NCI-H1092 treated with DMSO at 0.1 percent for 48 hours (cell line): ENCODE results near the gene LRMDA.

ENCODE experiments used
- DNase-seq: peaks from one replicate; lab custom pipeline; 2025; lab: John Stamatoyannopoulos, UW

LRMDA gene

GRCh38 chr10:75956624-75957023 lies 525.2 kb downstream of the LRMDA start:
- DNase-seq, result no peak

- no peak for DNase-seq
Measured at GRCh38 chr10:75957314-75958120, 526.1 kb downstream of the LRMDA start.

- DNase-seq, result no peak
Measured at GRCh38 chr10:75959209-75959608, 527.8 kb downstream of the LRMDA start.

- DNase-seq, result no peak
Measured at GRCh38 chr10:75959912-75960311, 528.5 kb downstream of the LRMDA start.

GRCh38 chr10:75962395-75963061 lies 531.1 kb downstream of the LRMDA start:
- no peak for DNase-seq

GRCh38 chr10:75967491-75967890 lies 536.1 kb downstream of the LRMDA start:
- DNase-seq, result no peak

- DNase-seq, result no peak
Measured at GRCh38 chr10:75969031-75969430, 537.6 kb downstream of the LRMDA start.

GRCh38 chr10:75971402-75972211 lies 540.2 kb downstream of the LRMDA start:
- DNase-seq, result no peak

GRCh38 chr10:75972491-75973276 lies 541.3 kb downstream of the LRMDA start:
- DNase-seq, result peak; percentile 7

GRCh38 chr10:75974080-75974479 lies 542.7 kb downstream of the LRMDA start:
- DNase-seq, result no peak

- DNase-seq, result no peak
Measured at GRCh38 chr10:75976681-75977080, 545.3 kb downstream of the LRMDA start.

- no peak for DNase-seq
Measured at GRCh38 chr10:75977139-75977538, 545.7 kb downstream of the LRMDA start.

GRCh38 chr10:75978213-75978612 lies 546.8 kb downstream of the LRMDA start:
- no peak for DNase-seq

GRCh38 chr10:75980419-75981002 lies 549.1 kb downstream of the LRMDA start:
- DNase-seq, result no peak

GRCh38 chr10:75982611-75983369 lies 551.4 kb downstream of the LRMDA start:
- no peak for DNase-seq

- DNase-seq, result no peak
Measured at GRCh38 chr10:75984067-75984466, 552.6 kb downstream of the LRMDA start.

- DNase-seq, result no peak
Measured at GRCh38 chr10:75987616-75988015, 556.2 kb downstream of the LRMDA start.

- no peak for DNase-seq
Measured at GRCh38 chr10:75994357-75995040, 563.1 kb downstream of the LRMDA start.

- no peak for DNase-seq
Measured at GRCh38 chr10:75995041-75995430, 563.6 kb downstream of the LRMDA start.

- no peak for DNase-seq
Measured at GRCh38 chr10:75995720-75996119, 564.3 kb downstream of the LRMDA start.
